ENCODE data around the gene PPP1R12B.
"Not testable (repeated sequence)": the region's sequence is repeated elsewhere in the genome, so short reads cannot be mapped to it uniquely, and the experiment has no call there.

Gene PPP1R12B

DNA sequence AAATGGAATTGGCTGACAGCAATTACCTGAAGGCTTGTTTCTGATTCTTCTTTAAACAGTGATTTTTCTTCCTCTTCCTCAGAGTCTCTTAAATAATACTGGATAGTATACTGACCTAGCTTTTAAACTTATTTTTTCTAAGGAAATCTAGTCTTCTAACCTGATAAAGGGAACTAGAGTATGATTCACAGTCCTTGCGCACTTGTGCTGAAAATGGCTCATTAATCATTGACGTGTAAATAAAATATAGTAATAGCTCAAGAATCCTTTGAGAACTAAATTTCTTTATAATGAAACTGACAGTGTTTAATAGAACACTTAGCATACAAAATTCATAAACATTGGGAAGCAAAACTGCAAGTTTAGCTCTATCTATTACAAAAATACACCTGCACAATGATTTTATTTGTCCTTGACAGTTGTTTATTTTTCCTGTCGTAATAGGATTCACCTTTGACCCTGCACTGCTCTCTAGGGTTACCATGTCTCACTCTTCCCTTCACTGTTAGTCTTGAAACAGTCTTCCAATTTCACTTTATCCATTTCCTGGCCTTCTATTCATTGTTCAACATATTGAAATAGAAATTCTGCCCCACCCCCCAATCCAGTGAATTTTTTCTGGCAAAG lies 117.3 kb downstream of the PPP1R12B start:
- not testable (repeated sequence) for H3K4me3 Mint-ChIP-seq; H3K27ac Mint-ChIP-seq; H3K36me3 Mint-ChIP-seq (ENCODE audit: low read depth); H3K9me3 Mint-ChIP-seq; DNase-seq; H3K4me1 Mint-ChIP-seq (ENCODE audit: low read depth); H3K27me3 Mint-ChIP-seq

- not testable (repeated sequence) for DNase-seq; H3K4me1 Mint-ChIP-seq (ENCODE audit: low read depth); H3K4me3 Mint-ChIP-seq; H3K27ac Mint-ChIP-seq; H3K36me3 Mint-ChIP-seq (ENCODE audit: low read depth); H3K9me3 Mint-ChIP-seq; H3K27me3 Mint-ChIP-seq
These were observed 117.8 kb downstream of the PPP1R12B start for GRCh38 chr1:202466339-202466738.

DNA sequence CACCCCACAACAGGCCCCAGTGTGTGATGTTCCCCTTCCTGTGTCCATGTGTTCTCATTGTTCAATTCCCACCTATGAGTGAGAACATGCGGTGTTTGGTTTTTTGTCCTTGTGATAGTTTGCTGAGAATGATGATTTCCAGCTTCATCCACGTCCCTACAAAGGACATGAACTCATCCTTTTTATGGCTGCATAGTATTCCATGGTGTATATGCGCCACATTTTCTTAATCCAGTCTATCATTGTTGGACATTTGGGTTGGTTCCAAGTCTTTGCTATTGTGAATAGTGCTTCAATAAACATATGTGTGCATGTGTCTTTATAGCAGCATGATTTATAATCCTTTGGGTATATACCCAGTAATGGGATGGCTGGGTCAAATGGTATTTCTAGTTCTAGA lies 118.9 kb downstream of the PPP1R12B start:
- DNase-seq; H3K27ac Mint-ChIP-seq; H3K4me3 Mint-ChIP-seq; H3K36me3 Mint-ChIP-seq (ENCODE audit: low read depth); H3K9me3 Mint-ChIP-seq; H3K4me1 Mint-ChIP-seq (ENCODE audit: low read depth); H3K27me3 Mint-ChIP-seq: not testable (repeated sequence)

DNA sequence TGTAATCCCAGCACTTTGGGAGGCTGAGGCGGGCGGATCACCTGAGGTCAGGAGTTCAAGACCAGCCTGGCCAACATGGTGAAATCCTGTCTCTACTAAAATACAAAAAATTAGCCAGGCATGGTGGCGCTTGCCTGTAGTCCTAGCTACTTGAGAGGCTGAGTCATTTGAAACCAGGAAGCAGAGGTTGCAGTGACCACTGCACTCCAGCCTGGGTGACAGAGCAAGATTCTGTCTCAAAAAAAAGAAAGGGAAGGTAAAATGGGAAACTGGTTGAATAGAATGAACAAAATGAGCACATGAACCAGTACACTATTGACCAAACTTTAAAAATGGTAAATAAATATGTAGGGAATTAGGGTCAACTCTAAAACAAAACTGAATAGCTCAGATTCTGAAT lies 120.2 kb downstream of the PPP1R12B start:
- not testable (repeated sequence) for H3K27ac Mint-ChIP-seq; H3K4me3 Mint-ChIP-seq; DNase-seq; H3K4me1 Mint-ChIP-seq (ENCODE audit: low read depth); H3K9me3 Mint-ChIP-seq; H3K27me3 Mint-ChIP-seq; H3K36me3 Mint-ChIP-seq (ENCODE audit: low read depth)

DNA sequence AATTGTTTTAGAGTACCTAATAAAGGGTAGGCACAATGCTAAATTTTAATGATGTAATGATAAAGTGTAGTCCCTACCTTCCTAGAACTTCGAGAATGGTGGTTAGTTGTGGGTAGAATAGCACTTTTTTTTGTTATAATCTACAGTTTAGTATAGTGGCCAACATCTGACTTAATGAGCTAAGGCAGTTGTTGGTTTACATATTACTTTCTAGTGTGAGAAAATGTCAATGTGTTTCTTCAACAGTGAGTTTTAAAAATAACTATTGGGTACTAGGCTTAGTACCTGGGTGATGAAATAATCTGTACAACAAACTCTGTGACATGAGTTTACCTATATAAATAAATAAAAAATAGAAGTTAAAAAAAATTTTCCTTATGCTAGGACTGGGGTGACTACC lies 120.6 kb downstream of the PPP1R12B start:
- not testable (repeated sequence) for H3K4me3 Mint-ChIP-seq; H3K9me3 Mint-ChIP-seq; H3K27ac Mint-ChIP-seq; H3K36me3 Mint-ChIP-seq (ENCODE audit: low read depth); H3K27me3 Mint-ChIP-seq; DNase-seq; H3K4me1 Mint-ChIP-seq (ENCODE audit: low read depth)

DNA sequence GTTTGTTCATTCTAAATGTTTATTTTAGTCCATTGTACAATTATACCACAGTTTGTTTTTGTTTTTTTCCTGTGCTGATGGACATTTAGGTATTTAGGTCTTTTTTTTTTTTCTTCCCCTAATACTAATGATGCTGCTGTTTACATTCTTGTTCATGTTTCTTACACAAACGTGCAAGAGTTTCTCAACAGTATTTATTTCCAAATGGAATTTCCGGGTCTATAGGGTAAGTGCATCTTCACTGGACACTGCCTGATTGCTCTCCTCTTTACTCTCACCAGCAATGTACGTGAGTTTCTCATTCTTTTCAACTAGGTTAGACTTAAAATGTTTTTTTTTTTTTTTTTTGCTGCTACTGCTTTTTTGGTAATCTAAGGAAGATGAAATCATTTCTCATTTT lies 122.7 kb downstream of the PPP1R12B start:
- Mint-ChIP-seq H3K4me1 (ENCODE audit: low read depth) (no peaks in the 10 kb centered on the region), H3K36me3 (ENCODE audit: low read depth) (peaks cover 11% of the 10 kb centered on the region)
- no peak for DNase-seq

DNA sequence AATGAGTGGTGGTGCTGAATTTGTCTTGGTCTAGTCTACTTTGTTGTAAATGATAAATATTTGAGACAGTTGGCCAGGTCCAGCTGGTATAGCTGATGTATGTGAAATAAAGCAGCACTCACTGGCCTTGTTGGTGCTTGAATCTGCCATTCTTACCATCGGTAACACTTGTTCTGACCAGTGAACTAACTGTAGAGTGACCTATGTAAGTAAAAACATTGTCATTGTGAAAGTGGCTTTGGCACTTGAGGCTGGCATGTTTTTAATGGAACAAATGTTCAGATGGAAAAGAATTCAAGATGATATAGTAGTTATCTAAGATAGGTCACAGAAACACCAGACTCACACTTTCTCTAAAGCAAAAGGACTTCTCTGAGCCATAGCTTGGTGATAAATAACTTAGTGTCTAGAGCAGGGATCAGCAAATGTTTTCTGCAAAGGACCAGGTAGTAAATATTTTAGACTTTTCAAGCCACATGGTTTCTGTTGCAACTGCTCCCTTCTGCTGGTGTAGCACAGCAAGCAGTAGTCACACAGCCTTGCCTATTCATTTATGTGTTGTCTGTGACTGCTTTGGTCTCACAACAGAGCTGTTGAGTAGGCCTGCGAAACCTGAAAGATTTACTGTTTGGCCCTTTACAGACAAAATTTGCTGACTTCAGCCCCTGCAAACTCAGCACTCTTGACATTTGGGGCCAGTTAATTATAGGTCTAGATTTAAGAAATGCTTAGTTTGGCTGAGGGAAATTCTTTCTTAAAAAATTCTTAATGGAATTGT lies 124.0 kb downstream of the PPP1R12B start:
- not testable (repeated sequence) for H3K4me3 Mint-ChIP-seq; H3K9me3 Mint-ChIP-seq; H3K27ac Mint-ChIP-seq; DNase-seq; H3K27me3 Mint-ChIP-seq; H3K4me1 Mint-ChIP-seq (ENCODE audit: low read depth)
- H3K36me3 Mint-ChIP-seq (ENCODE audit: low read depth) = peaks cover 11% of the 10 kb centered on the region

More for the DNA sequence above, 122.7 kb downstream of the PPP1R12B start:
- no peaks in the 10 kb centered on the region for H3K27me3 Mint-ChIP-seq
- no peak overlapping the region for H3K4me3 Mint-ChIP-seq
- H3K9me3 Mint-ChIP-seq = no peaks in the 10 kb centered on the region
- H3K27ac Mint-ChIP-seq = no peak overlapping the region

- H3K4me1 Mint-ChIP-seq (ENCODE audit: low read depth); DNase-seq; H3K4me3 Mint-ChIP-seq; H3K27ac Mint-ChIP-seq; H3K27me3 Mint-ChIP-seq; H3K9me3 Mint-ChIP-seq: not testable (repeated sequence)
- H3K36me3 Mint-ChIP-seq (ENCODE audit: low read depth) = peaks cover 11% of the 10 kb centered on the region
These were observed 125.0 kb downstream of the PPP1R12B start for GRCh38 chr1:202473266-202474045.

DNA sequence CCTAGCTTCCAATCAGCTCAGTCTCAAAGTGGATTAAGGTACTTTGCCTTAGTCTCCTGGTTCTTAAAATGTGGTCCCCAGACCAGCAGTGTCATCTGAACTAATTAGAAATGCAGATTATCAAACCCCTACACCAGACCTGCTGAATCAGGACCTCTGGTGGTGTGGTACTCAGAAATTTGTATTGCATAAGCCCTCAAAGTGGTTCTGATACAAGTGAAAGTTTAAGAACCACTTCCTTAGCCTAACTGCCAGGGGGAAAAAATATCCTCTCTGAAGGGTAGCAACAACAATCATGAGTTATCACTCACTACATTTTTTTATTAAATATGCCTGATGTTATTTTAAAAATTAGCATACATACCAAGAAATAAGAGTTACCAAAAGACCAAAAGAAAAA lies 131.2 kb downstream of the PPP1R12B start:
- peaks cover 23% of the 10 kb centered on the region for H3K4me1 Mint-ChIP-seq (ENCODE audit: low read depth)
- not testable (repeated sequence) for H3K36me3 Mint-ChIP-seq (ENCODE audit: low read depth); H3K4me3 Mint-ChIP-seq; H3K27ac Mint-ChIP-seq; H3K27me3 Mint-ChIP-seq; DNase-seq; H3K9me3 Mint-ChIP-seq

GRCh38 chr1:202480640-202481039 lies 132.1 kb downstream of the PPP1R12B start:
- Mint-ChIP-seq H3K4me1 (ENCODE audit: low read depth) (peaks cover 23% of the 10 kb centered on the region), H3K36me3 (ENCODE audit: low read depth) (peaks cover 11% of the 10 kb centered on the region)
- DNase-seq, H3K4me3 Mint-ChIP-seq, H3K27ac Mint-ChIP-seq, H3K9me3 Mint-ChIP-seq, H3K27me3 Mint-ChIP-seq: not testable (repeated sequence)

DNA sequence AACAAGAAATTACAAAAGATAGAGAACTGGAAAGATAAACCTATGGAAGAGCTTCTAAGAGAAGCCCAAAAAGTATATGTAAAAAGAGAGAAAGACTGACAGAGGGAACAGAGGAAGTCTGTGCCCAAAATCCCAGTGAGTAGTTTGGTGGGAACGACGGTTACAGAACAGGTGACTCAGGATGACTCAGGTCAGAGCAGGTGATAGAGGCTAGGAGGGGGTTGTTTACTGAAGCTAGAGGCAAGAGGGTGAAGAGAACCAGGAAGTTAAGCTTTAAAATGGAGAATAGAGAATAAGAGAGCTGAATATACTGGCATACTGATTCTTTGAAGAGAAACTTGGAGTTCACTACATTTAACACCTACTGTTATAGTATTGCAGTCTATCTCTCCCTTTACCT lies 134.9 kb downstream of the PPP1R12B start:
- H3K4me3 Mint-ChIP-seq, H3K27me3 Mint-ChIP-seq, DNase-seq, H3K9me3 Mint-ChIP-seq, H3K27ac Mint-ChIP-seq: not testable (repeated sequence)
- H3K36me3 Mint-ChIP-seq (ENCODE audit: low read depth) = peaks cover 16% of the 10 kb centered on the region
- H3K4me1 Mint-ChIP-seq (ENCODE audit: low read depth) = peaks cover 28% of the 10 kb centered on the region

DNA sequence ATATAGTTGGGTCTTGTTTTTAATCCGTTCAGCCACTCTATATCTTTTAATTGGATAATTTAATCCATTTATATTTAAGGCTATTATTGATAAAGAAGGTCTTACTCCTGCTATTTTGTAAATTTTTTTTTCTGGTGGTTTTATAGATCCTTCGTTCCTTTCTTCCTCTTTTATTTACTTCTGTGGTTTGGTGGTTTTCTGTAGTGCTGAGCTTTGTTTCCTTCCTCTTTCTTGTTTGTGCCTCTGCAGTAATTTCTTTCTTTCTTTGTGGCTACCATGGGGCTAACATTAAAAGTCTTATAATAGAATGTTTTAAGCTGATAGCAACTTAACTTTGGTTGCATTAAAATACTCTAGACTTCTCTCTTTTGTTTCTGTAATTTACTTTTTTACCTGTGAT lies 135.5 kb downstream of the PPP1R12B start:
- H3K4me1 Mint-ChIP-seq (ENCODE audit: low read depth) = peaks cover 35% of the 10 kb centered on the region
- H3K4me3 Mint-ChIP-seq, H3K9me3 Mint-ChIP-seq, H3K27ac Mint-ChIP-seq, H3K27me3 Mint-ChIP-seq, DNase-seq: not testable (repeated sequence)
- peaks cover 22% of the 10 kb centered on the region for H3K36me3 Mint-ChIP-seq (ENCODE audit: low read depth)

GRCh38 chr1:202484820-202485219 lies 136.3 kb downstream of the PPP1R12B start:
- H3K9me3 Mint-ChIP-seq, H3K27ac Mint-ChIP-seq, H3K4me3 Mint-ChIP-seq, DNase-seq, H3K27me3 Mint-ChIP-seq: not testable (repeated sequence)
- peaks cover 30% of the 10 kb centered on the region for H3K36me3 Mint-ChIP-seq (ENCODE audit: low read depth)
- H3K4me1 Mint-ChIP-seq (ENCODE audit: low read depth) = peaks cover 29% of the 10 kb centered on the region

- Mint-ChIP-seq H3K4me1 (ENCODE audit: low read depth) (peaks cover 24% of the 10 kb centered on the region), H3K36me3 (ENCODE audit: low read depth) (peaks cover 45% of the 10 kb centered on the region), H3K27ac (peak overlapping the region; percentile 57)
- not testable (repeated sequence) for H3K27me3 Mint-ChIP-seq, DNase-seq, H3K9me3 Mint-ChIP-seq, H3K4me3 Mint-ChIP-seq
These were observed 139.7 kb downstream of the PPP1R12B start for GRCh38 chr1:202488178-202488649.

GRCh38 chr1:202489101-202489500 lies 140.6 kb downstream of the PPP1R12B start:
- H3K36me3 Mint-ChIP-seq (ENCODE audit: low read depth) = peaks cover 49% of the 10 kb centered on the region
- peaks cover 15% of the 10 kb centered on the region for H3K4me1 Mint-ChIP-seq (ENCODE audit: low read depth)
- not testable (repeated sequence) for H3K9me3 Mint-ChIP-seq, H3K27ac Mint-ChIP-seq, H3K4me3 Mint-ChIP-seq, DNase-seq, H3K27me3 Mint-ChIP-seq

Data from activated T-cell treated with anti-CD3 and anti-CD28 coated beads, Interleukin-2, amount 50 U/mL, for 24 hours (primary cell).